HepG2 (cell line): Measurements from ENCODE around the gene AKTIP. TPM values are rescaled to one million over a fixed set of nuclear protein-coding genes. Genes with fewer than 3 reads are reported as not detected.

Experiments
- ATAC-seq: fragments of 200-7000 bp; cut with Tn5 transposase; 3 replicates; pipeline ENCODE4 v1.9.1; 2020; ENCODE audit warnings: mild to moderate bottlenecking, moderate library complexity
- BruUV-seq: library from RNA; stranded (reverse); fragments of 400-500 nt; replicated peaks from 2 replicates; lab custom pipeline; 2021; lab: Mats Ljungman, UMichigan
- CTCF ChIA-PET: fragments of 300-600 bp; formaldehyde crosslinking; extraction: SDS; loops from one replicate; lab custom pipeline; 2021; ENCODE audit warnings: low total read pairs, inconsistent platforms, low intra/inter-chr PET ratio; lab: Yijun Ruan, JAX
- POLR2A ChIA-PET: fragments of 350-600 bp; sonication (Branson Sonifier 250); formaldehyde crosslinking; loops from one replicate; lab custom pipeline; 2020; ENCODE audit warnings: antibody characterized with exemption, inconsistent platforms; lab: Yijun Ruan, JAX
- DNase-seq: peaks from one replicate; pipeline ENCODE4 v3.0.0-alpha.2; 2015; ENCODE audit warnings: low spot score
- FAIRE-seq: peaks from 3 replicates; lab custom pipeline; 2011; peaks lifted over from hg19 to GRCh38; lab: Jason Lieb, UNC
- H2AFZ ChIP-seq: one replicate; pipeline ENCODE4 v1.6.1; 2011; ENCODE audit warnings: low read length, inconsistent platforms
- H3K27ac ChIP-seq: fragments of 300-600 bp; 3 replicates; pipeline ENCODE4 v1.8.0; 2011; ENCODE audit warnings: mixed run types, mild to moderate bottlenecking, mixed read lengths, low read length, inconsistent platforms; ENCODE audit not compliant: insufficient read depth; ENCODE audit errors: extremely low read length
- H3K27me3 ChIP-seq, 2 experiments: fragments of 200-600 bp in 1 of 2; 2 replicates in 1 of 2; 3 replicates in 1 of 2; pipeline versions ENCODE4 v1.6.0 to v1.8.0; 2011; ENCODE audit warnings: low read length in 2 of 2, mild to moderate bottlenecking in 2 of 2, moderate library complexity in 2 of 2, inconsistent platforms in 1 of 2; ENCODE audit not compliant: insufficient read depth in 2 of 2, control insufficient read depth in 1 of 2
- H3K36me3 ChIP-seq, 2 experiments: fragments of 200-600 bp in 1 of 2; replicated peaks in 1 of 2; 2 replicates in 1 of 2; 3 replicates in 1 of 2; pipeline versions ENCODE4 v1.5.1 to v1.8.0; 2011; ENCODE audit warnings: low read length in 2 of 2, inconsistent platforms in 1 of 2; ENCODE audit not compliant: insufficient read depth in 2 of 2, control insufficient read depth in 1 of 2
- H3K4me1 ChIP-seq: 2 replicates; pipeline ENCODE4 v1.5.1; 2012; ENCODE audit warnings: low read length, inconsistent platforms; ENCODE audit not compliant: insufficient read depth
- H3K4me2 ChIP-seq: 2 replicates; pipeline ENCODE4 v1.6.0; 2011; ENCODE audit warnings: low read depth, low read length, inconsistent platforms
- H3K4me3 ChIP-seq, 3 experiments: fragments of 200-600 bp in 1 of 3; sonication (generic), shearing (Covaris generic) in 1 of 3; replicated peaks in 1 of 3; 2 replicates each; pipeline ENCODE4 v1.5.1; 2011 to 2016; ENCODE audit warnings: low read length in 3 of 3, inconsistent platforms in 2 of 3, low read depth in 2 of 3, mild to moderate bottlenecking in 2 of 3, control low read depth in 1 of 3, mixed read lengths in 1 of 3; ENCODE audit not compliant: insufficient read depth in 1 of 3
- H3K79me2 ChIP-seq: one replicate; pipeline ENCODE4 v1.6.1; 2011; ENCODE audit warnings: low read length, inconsistent platforms; ENCODE audit not compliant: insufficient read depth
- H3K9ac ChIP-seq: 2 replicates; pipeline ENCODE4 v1.6.0; 2011; ENCODE audit warnings: mild to moderate bottlenecking, low read depth, low read length, inconsistent platforms; ENCODE audit not compliant: insufficient read depth
- H3K9me3 ChIP-seq: 2 replicates; pipeline ENCODE4 v1.5.1; 2012; ENCODE audit warnings: mild to moderate bottlenecking, low read length
- H4K20me1 ChIP-seq: 2 replicates; pipeline ENCODE4 v1.6.0; 2011; ENCODE audit warnings: inconsistent platforms, mild to moderate bottlenecking, low read length, moderate library complexity; ENCODE audit not compliant: insufficient read depth
- AGO2 ChIP-seq: fragments of 200-400 bp; formaldehyde crosslinking; optimal IDR thresholded peaks from 2 replicates; pipeline ENCODE3; 2017; ENCODE audit warnings: mild to moderate bottlenecking, low read depth, low read length, moderate library complexity
- DPF2 ChIP-seq: sonication (generic); formaldehyde crosslinking; IDR thresholded peaks from 2 replicates; pipeline ENCODE4 v1.4.0; 2020; ENCODE audit warnings: mild to moderate bottlenecking, low read depth, missing genetic modification reagents, borderline replicate concordance
- HMG20B ChIP-seq: conservative IDR thresholded peaks from 2 replicates; pipeline ENCODE4 v1.6.1; 2016; ENCODE audit warnings: missing genetic modification reagents, missing compliant biosample characterization
- MXD4 ChIP-seq: IDR thresholded peaks from 2 replicates; pipeline ENCODE4 v1.6.1; 2016; ENCODE audit warnings: mild to moderate bottlenecking, missing biosample characterization, missing genetic modification reagents
- NFRKB ChIP-seq: fragments of 450-650 bp; IDR thresholded peaks from 2 replicates; pipeline ENCODE4 v1.6.1; 2017
- POLR2AphosphoS5 ChIP-seq: IDR thresholded peaks from 2 replicates; pipeline ENCODE4 v1.6.1; 2012; ENCODE audit warnings: low read depth, low read length
- ZNF296 ChIP-seq: sonication (generic); formaldehyde crosslinking; conservative IDR thresholded peaks from 2 replicates; pipeline ENCODE4 v1.5.0; 2020; ENCODE audit warnings: mild to moderate bottlenecking, missing genetic modification reagents
- ZNF33A ChIP-seq: sonication (generic); formaldehyde crosslinking; IDR thresholded peaks from 2 replicates; pipeline ENCODE4 v1.5.1; 2020; ENCODE audit warnings: missing genetic modification reagents, mild to moderate bottlenecking, moderate library complexity, borderline replicate concordance
- WGBS: methylation state at CpG from one replicate; pipeline ENCODE4 v1.1.6; 2017; ENCODE audit warnings: low lambda C conversion rate; 5-methylcytosine and 5-hydroxymethylcytosine counted together
- in situ Hi-C: cut with HindIII; loops from 2 replicates; pipeline ENCODE4 v1.10.0; 2017; ENCODE audit warnings: low pct_unique_long_range_greater_than_20kb; ENCODE audit not compliant: extremely low pct_ligation_motif_present
- intact Hi-C: fragments of 100-400 bp; cut with micrococcal nuclease; formaldehyde crosslinking; loops from one replicate; pipeline ENCODE4 v1.10.0; 2022; ENCODE audit not compliant: unreplicated experiment
- polyA plus RNA-seq, 8 experiments: library from polyadenylated mRNA; depleted of rRNA in 3 of 8; stranded (reverse) in 7 of 8; unstranded in 1 of 8; fragments of >200 nt; fragmentation: Illumina TruSeq in 4 of 8; extraction: Trizol in 4 of 8; gene quantifications; 2 replicates each; pipeline versions ENCODE4 v1.2.1 to v1.2.3, GENCODE V29; 2011 to 2016; ENCODE audit warnings: low read depth in 4 of 8, missing spikeins in 1 of 8, mixed read lengths in 1 of 8; ENCODE audit not compliant: insufficient read depth in 1 of 8
- total RNA-seq, 5 experiments: library from RNA; depleted of rRNA; stranded (reverse); fragments of >200 nt; fragmentation: Illumina TruSeq; extraction: Trizol; gene quantifications; 2 replicates each; pipeline ENCODE4 v1.2.3, GENCODE V29; 2016; ENCODE audit warnings: low read depth in 1 of 5
- TF ChIP-seq, protein P1 (sequence below): sonication (generic); formaldehyde crosslinking; IDR thresholded peaks from 2 replicates; pipeline ENCODE4 v1.4.0; 2020; ENCODE audit warnings: mild to moderate bottlenecking, missing genetic modification reagents
- TF ChIP-seq, protein P2 (sequence below), 2 experiments: sonication (generic) in 1 of 2; formaldehyde crosslinking in 1 of 2; IDR thresholded peaks; 2 replicates each; pipeline versions ENCODE4 v1.4.0 to v1.6.1; 2018 to 2020; ENCODE audit warnings: missing genetic modification reagents in 2 of 2, borderline replicate concordance in 1 of 2, low read depth in 1 of 2, mild to moderate bottlenecking in 1 of 2, missing biosample characterization in 1 of 2
- TF ChIP-seq, protein P3 (sequence below): sonication (generic); formaldehyde crosslinking; IDR thresholded peaks from 2 replicates; pipeline ENCODE4 v1.4.0; 2020; ENCODE audit warnings: missing genetic modification reagents, borderline replicate concordance

AKTIP gene
- total and polyA plus RNA-seq, 2 of the 13 experiments (the other 11 are each of a cell fraction or from before 2014, with no cell fraction given): 28.8 to 49.0 TPM

DNA sequence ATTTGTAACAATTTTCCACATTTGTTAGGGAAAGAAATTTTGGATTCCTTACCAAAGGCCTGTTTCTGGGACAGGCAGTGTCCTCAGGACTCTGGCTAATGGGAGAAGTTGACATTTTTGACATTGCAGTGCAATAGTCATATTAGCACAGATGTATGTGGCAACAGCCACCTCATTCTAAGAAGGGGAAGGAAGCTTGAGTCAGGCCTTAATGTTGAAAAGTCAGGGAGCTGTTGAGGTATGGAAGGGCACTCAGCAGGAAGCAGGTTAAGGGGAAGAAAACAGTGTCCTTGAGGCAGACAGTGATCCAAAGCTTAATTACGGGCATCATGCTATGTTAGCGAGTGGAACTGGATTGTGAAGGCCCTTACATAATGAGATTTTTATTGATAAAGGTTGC lies 20.9 kb downstream of the AKTIP start:
- no peak for DNase-seq
- H3K27me3 ChIP-seq: no peaks in the 10 kb centered on the region
- H3K9ac ChIP-seq: no peak overlapping the region
- ChIA-PET CTCF (no interaction called here), POLR2A (no interaction called here)
- H2AFZ ChIP-seq: no peak overlapping the region
- H3K79me2 ChIP-seq: no peaks in the 10 kb centered on the region
- no TSS peak for BruUV-seq
- no peak overlapping the region for H3K4me3 ChIP-seq
- H3K4me2 ChIP-seq: no peak overlapping the region
- TF ChIP-seq ZNF33A (CRISPR knock-in tag) (no peak), POLR2AphosphoS5 (no peak), NFRKB (no peak), MXD4 (CRISPR knock-in tag) (no peak), HMG20B (CRISPR knock-in tag) (no peak), AGO2 (no peak), ZNF296 (CRISPR knock-in tag) (no peak), DPF2 (CRISPR knock-in tag) (no peak)
- TF ChIP-seq, protein P1, sequence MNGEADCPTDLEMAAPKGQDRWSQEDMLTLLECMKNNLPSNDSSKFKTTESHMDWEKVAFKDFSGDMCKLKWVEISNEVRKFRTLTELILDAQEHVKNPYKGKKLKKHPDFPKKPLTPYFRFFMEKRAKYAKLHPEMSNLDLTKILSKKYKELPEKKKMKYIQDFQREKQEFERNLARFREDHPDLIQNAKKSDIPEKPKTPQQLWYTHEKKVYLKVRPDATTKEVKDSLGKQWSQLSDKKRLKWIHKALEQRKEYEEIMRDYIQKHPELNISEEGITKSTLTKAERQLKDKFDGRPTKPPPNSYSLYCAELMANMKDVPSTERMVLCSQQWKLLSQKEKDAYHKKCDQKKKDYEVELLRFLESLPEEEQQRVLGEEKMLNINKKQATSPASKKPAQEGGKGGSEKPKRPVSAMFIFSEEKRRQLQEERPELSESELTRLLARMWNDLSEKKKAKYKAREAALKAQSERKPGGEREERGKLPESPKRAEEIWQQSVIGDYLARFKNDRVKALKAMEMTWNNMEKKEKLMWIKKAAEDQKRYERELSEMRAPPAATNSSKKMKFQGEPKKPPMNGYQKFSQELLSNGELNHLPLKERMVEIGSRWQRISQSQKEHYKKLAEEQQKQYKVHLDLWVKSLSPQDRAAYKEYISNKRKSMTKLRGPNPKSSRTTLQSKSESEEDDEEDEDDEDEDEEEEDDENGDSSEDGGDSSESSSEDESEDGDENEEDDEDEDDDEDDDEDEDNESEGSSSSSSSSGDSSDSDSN: no peak
- TF ChIP-seq, protein P2, sequence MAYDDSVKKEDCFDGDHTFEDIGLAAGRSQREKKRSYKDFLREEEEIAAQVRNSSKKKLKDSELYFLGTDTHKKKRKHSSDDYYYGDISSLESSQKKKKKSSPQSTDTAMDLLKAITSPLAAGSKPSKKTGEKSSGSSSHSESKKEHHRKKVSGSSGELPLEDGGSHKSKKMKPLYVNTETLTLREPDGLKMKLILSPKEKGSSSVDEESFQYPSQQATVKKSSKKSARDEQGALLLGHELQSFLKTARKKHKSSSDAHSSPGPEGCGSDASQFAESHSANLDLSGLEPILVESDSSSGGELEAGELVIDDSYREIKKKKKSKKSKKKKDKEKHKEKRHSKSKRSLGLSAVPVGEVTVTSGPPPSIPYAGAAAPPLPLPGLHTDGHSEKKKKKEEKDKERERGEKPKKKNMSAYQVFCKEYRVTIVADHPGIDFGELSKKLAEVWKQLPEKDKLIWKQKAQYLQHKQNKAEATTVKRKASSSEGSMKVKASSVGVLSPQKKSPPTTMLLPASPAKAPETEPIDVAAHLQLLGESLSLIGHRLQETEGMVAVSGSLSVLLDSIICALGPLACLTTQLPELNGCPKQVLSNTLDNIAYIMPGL (CRISPR knock-in tag; IDR thresholded peaks at IDR 0.05; ENCODE audit: borderline replicate concordance in 1 of 2, low read depth in 1 of 2): no peak
- TF ChIP-seq, protein P3, sequence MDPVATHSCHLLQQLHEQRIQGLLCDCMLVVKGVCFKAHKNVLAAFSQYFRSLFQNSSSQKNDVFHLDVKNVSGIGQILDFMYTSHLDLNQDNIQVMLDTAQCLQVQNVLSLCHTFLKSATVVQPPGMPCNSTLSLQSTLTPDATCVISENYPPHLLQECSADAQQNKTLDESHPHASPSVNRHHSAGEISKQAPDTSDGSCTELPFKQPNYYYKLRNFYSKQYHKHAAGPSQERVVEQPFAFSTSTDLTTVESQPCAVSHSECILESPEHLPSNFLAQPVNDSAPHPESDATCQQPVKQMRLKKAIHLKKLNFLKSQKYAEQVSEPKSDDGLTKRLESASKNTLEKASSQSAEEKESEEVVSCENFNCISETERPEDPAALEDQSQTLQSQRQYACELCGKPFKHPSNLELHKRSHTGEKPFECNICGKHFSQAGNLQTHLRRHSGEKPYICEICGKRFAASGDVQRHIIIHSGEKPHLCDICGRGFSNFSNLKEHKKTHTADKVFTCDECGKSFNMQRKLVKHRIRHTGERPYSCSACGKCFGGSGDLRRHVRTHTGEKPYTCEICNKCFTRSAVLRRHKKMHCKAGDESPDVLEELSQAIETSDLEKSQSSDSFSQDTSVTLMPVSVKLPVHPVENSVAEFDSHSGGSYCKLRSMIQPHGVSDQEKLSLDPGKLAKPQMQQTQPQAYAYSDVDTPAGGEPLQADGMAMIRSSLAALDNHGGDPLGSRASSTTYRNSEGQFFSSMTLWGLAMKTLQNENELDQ: no peak
- H3K9me3 ChIP-seq: peaks cover 13% of the 10 kb centered on the region
- FAIRE-seq: no peak
- H3K36me3 ChIP-seq: peaks cover 28 to 76% of the 10 kb centered on the region in 2 experiments
- intact Hi-C loops: no loop called here
- WGBS: 95% methylated on average over 2 of the region's 2 CpGs
- H4K20me1 ChIP-seq: no peaks in the 10 kb centered on the region
- no peak overlapping the region for H3K27ac ChIP-seq
- ATAC-seq: no peak
- H3K4me1 ChIP-seq: no peaks in the 10 kb centered on the region
- in situ Hi-C loops: no loop called here
